Measurements from ENCODE around the gene EBP. TPM values are rescaled to one million over a fixed set of nuclear protein-coding genes. Genes with fewer than 3 reads are reported as not detected.

The EBP gene
- total RNA-seq, 2 donors from 2014 or later, result 225 to 271 TPM

GRCh38 chrX:48560681-48561080, 39.1 kb downstream of the EBP start:
- Histone ChIP-seq H3K9me3 (no peaks in the 10 kb centered on the region), H3K36me3 (no peaks in the 10 kb centered on the region), H3K27ac (no peak overlapping the region), H3K4me1 (no peaks in the 10 kb centered on the region), H3K27me3 (no peaks in the 10 kb centered on the region), H3K4me3 (no peak overlapping the region), H3K9ac (ENCODE audit: low read depth in 2 of 2, low read length in 2 of 2) (no peak overlapping the region)
- TF ChIP-seq CTCF (IDR thresholded peaks at IDR 0.05), result no peak
- no peak for DNase-seq
- intact Hi-C loops (cut with DNase I), result no loop called here

DNA sequence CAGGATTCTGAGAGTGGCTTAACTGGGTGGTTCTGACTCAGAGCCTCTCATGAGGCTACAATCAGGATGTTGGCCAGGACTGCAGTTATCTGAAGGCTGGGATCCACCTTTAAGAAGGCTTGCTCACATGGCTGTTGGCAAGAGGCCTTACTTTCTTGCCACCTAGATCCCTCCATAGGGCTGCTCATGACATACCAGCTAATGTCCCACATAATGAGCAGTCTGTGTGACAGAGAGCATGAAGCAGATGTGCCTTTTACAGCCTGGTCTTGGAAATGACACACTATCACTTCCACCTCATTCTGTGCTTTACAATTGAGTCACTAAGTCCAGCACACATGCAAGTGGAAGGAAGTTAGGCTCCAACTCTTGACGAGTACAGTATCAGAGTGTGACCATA, 48.4 kb downstream of the EBP start:
- Histone ChIP-seq H3K4me3 (no peak overlapping the region), H3K36me3 (no peaks in the 10 kb centered on the region), H3K9ac (ENCODE audit: low read depth in 2 of 2, low read length in 2 of 2) (no peak overlapping the region), H3K4me1 (no peaks in the 10 kb centered on the region), H3K27ac (no peak overlapping the region), H3K9me3 (no peaks in the 10 kb centered on the region), H3K27me3 (no peaks in the 10 kb centered on the region)
- TF ChIP-seq CTCF (IDR thresholded peaks at IDR 0.05), result no peak
- intact Hi-C loops (cut with DNase I), result no loop called here
- DNase-seq, result no peak

- intact Hi-C loops (cut with DNase I), result no loop called here
- peak overlapping the region; percentile 41 to 82 for H3K9ac ChIP-seq (ENCODE audit: low read depth in 2 of 2, low read length in 2 of 2)
- peak; percentile 28 for DNase-seq
Observed at GRCh38 chrX:48573690-48574269, 52.2 kb downstream of the EBP start.

DNA sequence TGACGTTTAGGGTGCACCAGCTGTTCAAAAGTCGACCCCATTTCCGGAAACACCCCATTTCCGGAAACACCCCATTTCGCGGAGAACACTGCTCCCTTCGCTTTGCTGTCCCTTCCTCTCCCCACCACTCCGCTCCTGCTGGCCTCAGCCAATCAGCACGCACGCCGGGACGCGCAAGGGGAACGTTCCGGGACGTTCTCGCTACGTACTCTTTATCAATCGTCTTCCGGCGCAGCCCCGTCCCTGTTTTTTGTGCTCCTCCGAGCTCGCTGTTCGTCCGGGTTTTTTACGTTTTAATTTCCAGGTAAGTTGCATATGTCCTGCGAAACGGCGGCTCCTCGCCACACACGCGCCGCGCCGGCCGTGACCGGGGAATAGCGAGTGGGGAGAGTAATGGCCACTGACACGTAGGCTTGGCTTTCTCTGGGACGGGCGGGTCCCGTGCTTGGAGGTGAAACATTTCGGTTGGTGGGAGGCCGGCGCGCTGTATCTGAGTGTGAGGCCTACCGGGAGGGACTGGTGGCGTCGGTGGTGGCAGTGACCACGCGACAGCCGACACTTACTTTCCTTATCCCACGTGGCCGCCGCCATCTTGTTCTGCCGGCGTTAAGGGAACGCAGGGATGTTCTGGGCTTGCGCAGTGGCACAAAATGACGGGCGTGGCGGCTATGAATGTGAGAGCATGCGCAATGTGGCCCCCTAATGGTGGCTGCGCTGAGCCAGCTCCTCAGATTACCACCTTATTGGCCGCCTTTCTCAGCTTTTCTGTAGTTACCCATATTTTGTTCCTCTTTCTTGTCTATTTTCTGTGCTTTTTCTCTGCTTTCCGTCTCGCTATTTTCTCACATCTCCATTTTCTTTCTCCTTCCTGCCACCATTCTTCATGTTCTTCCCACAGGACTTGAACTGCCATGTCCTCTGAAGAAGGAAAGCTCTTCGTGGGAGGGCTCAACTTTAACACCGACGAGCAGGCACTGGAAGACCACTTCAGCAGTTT, 53.0 kb downstream of the EBP start, which contains the start of gene RBM3:
RBM3 (plus strand) TSS at position 215 of the 997 bp plus-strand sequence; CDS start at position 912, 697 bp downstream.
- peak within 1 kb of the TSS; percentile 92 for H3K27ac ChIP-seq
- peak within 1 kb of the TSS; percentile 60 for H3K4me3 ChIP-seq
- intact Hi-C loops (cut with DNase I), result no loop called here
- peak; percentile 94 for DNase-seq
- no peaks in the 10 kb centered on the region for H3K36me3 ChIP-seq
- TF ChIP-seq CTCF (IDR thresholded peaks at IDR 0.05), result no peak
- H3K9ac ChIP-seq (ENCODE audit: low read depth in 2 of 2, low read length in 2 of 2), result peak within 1 kb of the TSS; percentile 82 to 92
- H3K9me3 ChIP-seq, result no peaks in the 10 kb centered on the region
- H3K27me3 ChIP-seq, result no peaks in the 10 kb centered on the region
- H3K4me1 ChIP-seq, result no peaks in the 10 kb centered on the region

More at GRCh38 chrX:48573690-48574269, 52.2 kb downstream of the EBP start:
- no peaks in the 10 kb centered on the region for H3K36me3 ChIP-seq
- H3K9me3 ChIP-seq, result no peaks in the 10 kb centered on the region
- H3K4me3 ChIP-seq, result peak overlapping the region; percentile 60
- no peak for TF ChIP-seq CTCF (IDR thresholded peaks at IDR 0.05)
- no peaks in the 10 kb centered on the region for H3K4me1 ChIP-seq
- H3K27ac ChIP-seq, result peak overlapping the region; percentile 92
- no peaks in the 10 kb centered on the region for H3K27me3 ChIP-seq

- Histone ChIP-seq H3K27me3 (no peaks in the 10 kb centered on the region), H3K9ac (ENCODE audit: low read depth in 2 of 2, low read length in 2 of 2) (peak overlapping the region; percentile 52 to 82), H3K36me3 (no peaks in the 10 kb centered on the region), H3K9me3 (no peaks in the 10 kb centered on the region), H3K4me3 (peak overlapping the region; percentile 60), H3K4me1 (no peaks in the 10 kb centered on the region), H3K27ac (no peak overlapping the region)
- no peak for TF ChIP-seq CTCF (IDR thresholded peaks at IDR 0.05)
- intact Hi-C loops (cut with DNase I), result no loop called here
- no peak for DNase-seq
Observed at GRCh38 chrX:48575642-48576041, 54.0 kb downstream of the EBP start.
